ENCODE data around the gene SMIM44.
"Not testable (repeated sequence)": the region's sequence is repeated elsewhere in the genome, so short reads cannot be mapped to it uniquely, and the experiment has no call there.

The SMIM44 gene

GRCh38 chr19:3483226-3483628 is at the start of gene SMIM44:
TSS of gene SMIM44 (minus strand) at chr19:3483441. CDS start at chr19:3483403, 38 bp downstream.
- DNase-seq: no peak

- no peak for DNase-seq
These were observed 49.8 kb upstream of the SMIM44 start for GRCh38 chr19:3533033-3533432.

- DNase-seq: no peak
These were observed 49.0 kb upstream of the SMIM44 start for GRCh38 chr19:3532154-3532786.

GRCh38 chr19:3531716-3532115 is 48.5 kb upstream of the SMIM44 start:
- no peak for DNase-seq

GRCh38 chr19:3530389-3530788 is 47.1 kb upstream of the SMIM44 start:
- DNase-seq: no peak

- DNase-seq: not testable (repeated sequence)
These were observed 46.1 kb upstream of the SMIM44 start for GRCh38 chr19:3529299-3529698.

- DNase-seq: no peak
These were observed 45.4 kb upstream of the SMIM44 start for GRCh38 chr19:3528539-3529211.

GRCh38 chr19:3528080-3528479 is 44.8 kb upstream of the SMIM44 start:
- DNase-seq: no peak

- no peak for DNase-seq
These were observed 44.1 kb upstream of the SMIM44 start for GRCh38 chr19:3527238-3527910.

- DNase-seq: no peak
These were observed 43.4 kb upstream of the SMIM44 start for GRCh38 chr19:3526507-3527237.

GRCh38 chr19:3524904-3525451 is 41.7 kb upstream of the SMIM44 start:
- DNase-seq: no peak

GRCh38 chr19:3524078-3524842 is 41.0 kb upstream of the SMIM44 start:
- DNase-seq: no peak

GRCh38 chr19:3523361-3524077 is 40.3 kb upstream of the SMIM44 start:
- DNase-seq: no peak

GRCh38 chr19:3522421-3523360 is 39.5 kb upstream of the SMIM44 start:
- DNase-seq: no peak

- no peak for DNase-seq
These were observed 37.8 kb upstream of the SMIM44 start for GRCh38 chr19:3521104-3521445.

GRCh38 chr19:3520166-3521103 is 37.2 kb upstream of the SMIM44 start:
- DNase-seq: no peak

- DNase-seq: no peak
These were observed 35.9 kb upstream of the SMIM44 start for GRCh38 chr19:3519126-3519525.

GRCh38 chr19:3518659-3519058 is 35.4 kb upstream of the SMIM44 start:
- DNase-seq: no peak

- DNase-seq: no peak
These were observed 35.0 kb upstream of the SMIM44 start for GRCh38 chr19:3518255-3518654.

Measured in suppressor macrophage treated with lipopolysaccharide for 1 hour (primary cell).